Measurements from ENCODE around the gene NFXL1. TPM values are rescaled to one million over a fixed set of nuclear protein-coding genes. Genes with fewer than 3 reads are reported as not detected.

Gene NFXL1
- total RNA-seq, 1 donor from 2014 or later: 11.9 TPM

DNA sequence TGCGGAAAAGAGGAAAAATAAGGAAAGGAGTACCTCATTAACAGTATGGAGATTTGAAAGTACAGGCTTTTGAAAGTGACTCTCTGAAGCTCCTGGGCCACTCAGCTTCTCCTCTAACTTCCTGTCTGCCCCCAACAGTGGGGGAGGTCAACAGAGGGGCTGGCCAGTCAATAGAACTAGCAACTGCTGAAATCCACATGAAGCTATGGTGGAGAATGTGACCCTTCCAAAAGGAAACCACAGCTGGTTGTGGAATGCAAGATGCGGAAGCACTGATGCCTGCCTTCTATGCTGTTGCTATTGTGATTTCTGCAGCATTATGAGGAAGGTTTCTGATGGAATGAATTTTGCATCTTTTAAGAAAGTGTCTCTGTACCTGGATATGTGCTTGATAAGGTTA, 78.9 kb downstream of the NFXL1 start:
- H3K36me3 Mint-ChIP-seq (ENCODE audit: low read depth): peaks cover 6% of the 10 kb centered on the region
- no peak for DNase-seq (ENCODE audit: low spot score)
- H3K4me3 Mint-ChIP-seq (ENCODE audit: unreplicated experiment): no peak overlapping the region
- no peak overlapping the region for H3K27ac Mint-ChIP-seq (ENCODE audit: unreplicated experiment)
- H3K9me3 Mint-ChIP-seq (ENCODE audit: low read depth): peaks cover 10% of the 10 kb centered on the region
- H3K4me1 Mint-ChIP-seq (ENCODE audit: low read depth): peaks cover 26% of the 10 kb centered on the region
- no peaks in the 10 kb centered on the region for H3K27me3 Mint-ChIP-seq (ENCODE audit: low read depth)
- TF ChIP-seq, protein P1, sequence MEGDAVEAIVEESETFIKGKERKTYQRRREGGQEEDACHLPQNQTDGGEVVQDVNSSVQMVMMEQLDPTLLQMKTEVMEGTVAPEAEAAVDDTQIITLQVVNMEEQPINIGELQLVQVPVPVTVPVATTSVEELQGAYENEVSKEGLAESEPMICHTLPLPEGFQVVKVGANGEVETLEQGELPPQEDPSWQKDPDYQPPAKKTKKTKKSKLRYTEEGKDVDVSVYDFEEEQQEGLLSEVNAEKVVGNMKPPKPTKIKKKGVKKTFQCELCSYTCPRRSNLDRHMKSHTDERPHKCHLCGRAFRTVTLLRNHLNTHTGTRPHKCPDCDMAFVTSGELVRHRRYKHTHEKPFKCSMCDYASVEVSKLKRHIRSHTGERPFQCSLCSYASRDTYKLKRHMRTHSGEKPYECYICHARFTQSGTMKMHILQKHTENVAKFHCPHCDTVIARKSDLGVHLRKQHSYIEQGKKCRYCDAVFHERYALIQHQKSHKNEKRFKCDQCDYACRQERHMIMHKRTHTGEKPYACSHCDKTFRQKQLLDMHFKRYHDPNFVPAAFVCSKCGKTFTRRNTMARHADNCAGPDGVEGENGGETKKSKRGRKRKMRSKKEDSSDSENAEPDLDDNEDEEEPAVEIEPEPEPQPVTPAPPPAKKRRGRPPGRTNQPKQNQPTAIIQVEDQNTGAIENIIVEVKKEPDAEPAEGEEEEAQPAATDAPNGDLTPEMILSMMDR (IDR thresholded peaks at IDR 0.05): no peak

DNA sequence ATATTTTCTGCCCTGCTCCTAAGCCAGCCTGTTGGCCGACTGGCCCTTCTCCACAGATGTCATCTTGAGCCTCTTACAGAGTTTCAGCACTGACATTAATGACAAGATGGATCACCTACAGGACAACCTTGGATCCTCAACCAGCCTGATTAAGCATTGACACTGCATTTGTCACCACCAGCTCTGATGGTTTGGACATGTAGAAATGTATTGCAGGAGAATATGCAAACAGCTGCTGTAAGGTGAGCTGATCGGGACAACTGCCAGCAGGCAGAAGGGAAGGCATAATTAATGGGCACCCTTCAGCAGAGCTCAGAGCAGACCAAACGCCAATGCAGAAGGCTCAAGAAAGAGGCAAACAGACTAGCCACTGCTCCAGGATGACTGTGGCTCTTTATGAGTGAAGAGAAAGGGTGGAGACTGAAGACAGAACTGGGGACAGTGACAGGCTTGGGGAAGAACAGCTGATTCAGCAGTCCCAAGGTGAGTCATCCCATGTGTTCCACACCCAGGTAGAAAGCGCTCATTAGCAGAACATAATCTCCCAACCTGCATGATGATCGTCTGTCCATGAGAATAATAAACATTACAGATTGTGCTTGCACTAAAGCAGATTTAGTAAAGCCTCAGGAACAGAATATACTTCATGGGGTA, 83.2 kb downstream of the NFXL1 start:
- H3K4me3 Mint-ChIP-seq (ENCODE audit: unreplicated experiment): no peak overlapping the region
- no peak for DNase-seq (ENCODE audit: low spot score)
- H3K4me1 Mint-ChIP-seq (ENCODE audit: low read depth): peaks cover 10% of the 10 kb centered on the region
- peaks cover 10% of the 10 kb centered on the region for H3K9me3 Mint-ChIP-seq (ENCODE audit: low read depth)
- peaks cover 6% of the 10 kb centered on the region for H3K36me3 Mint-ChIP-seq (ENCODE audit: low read depth)
- peaks cover 1% of the 10 kb centered on the region for H3K27me3 Mint-ChIP-seq (ENCODE audit: low read depth)
- TF ChIP-seq, protein P1 (IDR thresholded peaks at IDR 0.05): no peak
- H3K27ac Mint-ChIP-seq (ENCODE audit: unreplicated experiment): no peak overlapping the region

DNA sequence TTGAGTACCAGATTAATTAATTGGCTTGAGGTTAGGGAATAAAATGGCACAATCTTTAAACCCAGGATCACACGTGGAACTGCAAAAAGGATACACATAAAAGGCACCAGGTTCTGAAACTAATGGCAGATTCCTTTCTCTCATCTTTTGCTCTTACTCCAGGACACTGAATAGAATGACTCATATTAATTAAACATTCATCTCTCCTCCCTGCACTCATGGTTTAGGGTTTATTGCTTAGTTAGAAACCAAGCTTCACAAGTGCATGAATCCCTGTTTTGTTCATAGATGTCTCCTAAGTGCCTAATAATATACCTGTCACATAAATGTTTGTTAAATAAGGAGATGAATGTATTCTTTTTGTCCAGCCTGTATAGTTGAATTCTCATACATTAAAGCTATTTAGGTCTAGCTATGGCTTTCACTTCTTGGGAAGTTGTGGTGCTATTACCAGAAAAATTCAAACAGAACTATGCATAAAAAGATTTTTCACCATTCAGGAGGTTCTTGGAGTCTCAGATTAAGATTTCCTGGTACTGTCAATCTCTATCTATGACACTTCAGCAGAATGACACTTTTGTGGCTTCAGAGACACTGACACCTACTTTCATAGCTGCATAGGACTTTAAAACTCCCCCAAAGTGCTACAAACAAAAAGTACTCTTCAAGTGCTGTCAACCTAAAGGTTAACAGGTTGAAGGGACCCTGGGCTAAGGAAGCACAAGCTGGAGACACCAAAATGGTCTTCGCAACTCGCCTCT, 83.9 kb downstream of the NFXL1 start:
- DNase-seq (ENCODE audit: low spot score): no peak

DNA sequence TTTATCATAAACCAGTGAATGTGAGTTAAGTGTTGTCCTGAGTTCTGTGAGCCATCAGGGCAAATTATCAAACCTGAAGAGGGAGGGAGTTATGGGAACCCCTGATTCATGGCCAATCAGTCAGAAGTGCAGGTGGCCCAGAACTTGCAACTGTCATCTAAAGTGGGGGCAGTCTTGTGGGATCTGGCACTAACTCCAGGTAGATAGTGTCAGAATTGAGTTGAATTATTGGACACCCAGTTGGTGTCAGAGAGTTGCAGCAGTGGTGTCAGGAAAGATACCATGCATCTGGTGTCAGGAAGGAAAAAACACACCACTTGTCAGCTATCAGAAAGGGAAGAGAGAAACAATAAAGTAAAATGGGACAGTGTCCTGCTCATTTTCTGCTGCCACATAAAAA, 84.9 kb downstream of the NFXL1 start:
- Mint-ChIP-seq H3K36me3 (ENCODE audit: low read depth) (peaks cover 6% of the 10 kb centered on the region), H3K4me1 (ENCODE audit: low read depth) (no peaks in the 10 kb centered on the region), H3K4me3 (ENCODE audit: unreplicated experiment) (no peak overlapping the region), H3K27me3 (ENCODE audit: low read depth) (peaks cover 1% of the 10 kb centered on the region), H3K27ac (ENCODE audit: unreplicated experiment) (no peak overlapping the region), H3K9me3 (ENCODE audit: low read depth) (peaks cover 10% of the 10 kb centered on the region)
- DNase-seq (ENCODE audit: low spot score): no peak
- TF ChIP-seq, protein P1 (IDR thresholded peaks at IDR 0.05): no peak

More for the DNA sequence above, 83.9 kb downstream of the NFXL1 start:
- Mint-ChIP-seq H3K4me3 (ENCODE audit: unreplicated experiment) (no peak overlapping the region), H3K9me3 (ENCODE audit: low read depth) (peaks cover 10% of the 10 kb centered on the region), H3K36me3 (ENCODE audit: low read depth) (peaks cover 6% of the 10 kb centered on the region), H3K4me1 (ENCODE audit: low read depth) (peaks cover 3% of the 10 kb centered on the region), H3K27ac (ENCODE audit: unreplicated experiment) (no peak overlapping the region), H3K27me3 (ENCODE audit: low read depth) (peaks cover 1% of the 10 kb centered on the region)
- TF ChIP-seq, protein P1 (IDR thresholded peaks at IDR 0.05): no peak

DNA sequence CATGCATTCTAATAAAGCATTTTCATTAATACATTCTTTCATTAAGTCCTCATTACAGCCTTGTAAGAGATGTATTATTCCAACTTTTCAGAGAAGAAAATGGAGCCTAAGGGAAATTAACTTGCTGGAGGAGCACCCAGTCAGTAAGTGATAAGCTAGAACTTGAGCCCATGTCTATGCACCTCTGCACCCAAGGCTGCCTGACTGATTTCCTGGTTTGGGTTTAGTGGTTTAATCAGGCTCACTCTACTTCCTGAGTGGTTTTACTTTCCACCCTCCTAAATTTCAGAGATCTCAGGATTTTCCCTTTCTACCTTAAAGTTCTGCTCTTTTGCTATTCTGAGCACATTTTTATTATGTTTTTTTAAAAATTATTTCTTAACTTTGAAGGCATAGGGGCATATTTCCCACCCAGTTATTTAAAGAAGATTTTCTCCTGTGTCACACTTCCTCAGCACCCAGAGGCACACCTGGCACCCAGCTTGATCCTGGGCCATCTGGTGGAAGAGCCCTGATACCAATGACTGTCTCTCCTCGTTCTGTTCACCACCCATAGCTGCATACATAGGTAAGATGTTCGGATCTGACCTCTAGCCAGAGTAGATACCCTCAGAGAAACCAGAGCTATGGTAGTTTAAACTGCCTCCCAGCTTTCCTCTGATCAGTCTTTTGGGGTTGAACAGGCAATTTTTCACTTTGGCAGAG, 86.9 kb downstream of the NFXL1 start:
- Mint-ChIP-seq H3K27me3 (ENCODE audit: low read depth) (peaks cover 5% of the 10 kb centered on the region), H3K9me3 (ENCODE audit: low read depth) (no peaks in the 10 kb centered on the region), H3K27ac (ENCODE audit: unreplicated experiment) (no peak overlapping the region), H3K4me1 (ENCODE audit: low read depth) (no peaks in the 10 kb centered on the region), H3K36me3 (ENCODE audit: low read depth) (no peaks in the 10 kb centered on the region), H3K4me3 (ENCODE audit: unreplicated experiment) (no peak overlapping the region)
- no peak for DNase-seq (ENCODE audit: low spot score)
- TF ChIP-seq, protein P1 (IDR thresholded peaks at IDR 0.05): no peak

Data from chondrocyte (in vitro differentiated cells).